RWPE1 (cell line): Measurements from ENCODE around the gene PLCB1.

Experiments
- CTCF ChIA-PET: fragments of 350-600 bp; sonication (Branson Sonifier 250); formaldehyde crosslinking; extraction: SDS; loops from one replicate; lab custom pipeline; 2021; lab: Yijun Ruan, JAX
- POLR2A ChIA-PET: fragments of 400-600 bp; formaldehyde crosslinking; extraction: SDS; loops from one replicate; lab custom pipeline; 2020; ENCODE audit warnings: antibody characterized with exemption; ENCODE audit not compliant: low non-redundant PET; lab: Yijun Ruan, JAX
- DNase-seq: peaks from one replicate; pipeline ENCODE4 v3.0.0; 2012; ENCODE audit warnings: low spot score
- H3K27ac ChIP-seq: fragments of 450-650 bp; 2 replicates; pipeline ENCODE4 v1.5.1; 2017
- TF ChIP-seq, protein P1 (sequence below): fragments of 450-650 bp; conservative IDR thresholded peaks from 2 replicates; pipeline ENCODE4 v1.5.1; 2017; ENCODE audit warnings: low read depth, mild to moderate bottlenecking

Gene PLCB1

DNA sequence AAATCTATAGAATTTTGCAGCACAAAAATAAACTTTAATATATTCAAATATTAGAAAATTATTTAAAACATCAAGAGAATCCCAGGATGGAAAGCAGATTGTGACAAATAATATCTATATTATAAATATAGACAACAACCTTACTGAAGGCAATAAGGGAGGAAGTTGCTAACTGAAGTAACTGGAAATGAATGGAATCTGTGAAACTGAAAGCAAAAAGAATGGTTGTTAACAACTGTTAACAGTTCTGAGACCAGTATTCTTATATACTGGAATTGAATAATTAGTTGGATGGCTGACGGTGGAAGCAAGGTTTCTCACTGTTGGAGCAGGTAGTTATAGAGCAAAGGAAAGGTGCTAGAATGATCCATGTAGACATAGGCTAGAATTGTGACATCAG, 220.4 kb downstream of the PLCB1 start:
- no peak overlapping the region for H3K27ac ChIP-seq
- no peak for DNase-seq
- ChIA-PET CTCF (no interaction called here), POLR2A (no interaction called here)
- TF ChIP-seq, protein P1, sequence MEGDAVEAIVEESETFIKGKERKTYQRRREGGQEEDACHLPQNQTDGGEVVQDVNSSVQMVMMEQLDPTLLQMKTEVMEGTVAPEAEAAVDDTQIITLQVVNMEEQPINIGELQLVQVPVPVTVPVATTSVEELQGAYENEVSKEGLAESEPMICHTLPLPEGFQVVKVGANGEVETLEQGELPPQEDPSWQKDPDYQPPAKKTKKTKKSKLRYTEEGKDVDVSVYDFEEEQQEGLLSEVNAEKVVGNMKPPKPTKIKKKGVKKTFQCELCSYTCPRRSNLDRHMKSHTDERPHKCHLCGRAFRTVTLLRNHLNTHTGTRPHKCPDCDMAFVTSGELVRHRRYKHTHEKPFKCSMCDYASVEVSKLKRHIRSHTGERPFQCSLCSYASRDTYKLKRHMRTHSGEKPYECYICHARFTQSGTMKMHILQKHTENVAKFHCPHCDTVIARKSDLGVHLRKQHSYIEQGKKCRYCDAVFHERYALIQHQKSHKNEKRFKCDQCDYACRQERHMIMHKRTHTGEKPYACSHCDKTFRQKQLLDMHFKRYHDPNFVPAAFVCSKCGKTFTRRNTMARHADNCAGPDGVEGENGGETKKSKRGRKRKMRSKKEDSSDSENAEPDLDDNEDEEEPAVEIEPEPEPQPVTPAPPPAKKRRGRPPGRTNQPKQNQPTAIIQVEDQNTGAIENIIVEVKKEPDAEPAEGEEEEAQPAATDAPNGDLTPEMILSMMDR, result no peak

DNA sequence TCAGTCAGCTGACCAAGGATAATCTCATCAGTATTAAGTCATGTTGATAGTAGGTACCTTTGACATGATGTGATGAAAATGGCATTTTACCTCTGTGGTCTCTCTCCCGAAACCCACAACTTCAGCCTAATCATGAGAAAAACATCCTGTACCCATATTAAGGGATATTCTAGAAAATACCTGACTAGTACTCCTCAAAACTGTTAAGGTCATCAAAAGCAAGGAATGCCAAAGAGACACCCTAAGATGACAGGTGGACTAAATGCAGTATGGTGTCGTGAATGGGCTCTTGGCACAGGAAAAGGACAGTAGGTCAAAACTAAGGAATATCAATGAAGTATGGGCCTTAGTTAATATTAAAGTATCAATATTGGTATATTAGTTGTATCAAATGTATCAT, 221.4 kb downstream of the PLCB1 start:
- TF ChIP-seq, protein P1, result no peak
- ChIA-PET CTCF (no interaction called here), POLR2A (no interaction called here)
- no peak overlapping the region for H3K27ac ChIP-seq
- DNase-seq, result no peak

DNA sequence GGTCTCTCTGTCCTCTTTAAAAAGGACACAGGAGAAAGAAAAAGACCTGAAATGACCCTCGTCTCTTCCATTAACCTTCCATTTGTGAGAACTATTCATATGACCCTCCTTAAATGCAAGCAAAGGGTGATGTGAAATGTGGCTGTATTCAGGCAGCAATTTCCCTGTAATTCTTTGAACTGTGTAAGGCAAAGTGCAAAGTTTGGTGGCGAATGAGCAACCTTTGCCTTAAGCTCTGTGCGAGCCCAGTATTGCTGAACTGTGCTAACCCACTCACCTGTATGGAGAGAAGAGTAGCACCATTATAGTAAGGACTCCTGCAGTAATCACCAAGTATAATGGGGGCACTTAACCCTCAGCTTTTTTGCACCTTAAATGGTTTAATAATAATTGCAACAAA, 223.4 kb downstream of the PLCB1 start:
- no peak overlapping the region for H3K27ac ChIP-seq
- no peak for DNase-seq
- ChIA-PET POLR2A (no interaction called here), CTCF (interaction anchor here (0.6 kb wide), 1 partner anchor 90 kb away, joined by 5 read pairs; no protein-coding TSS in a partner anchor)
- TF ChIP-seq, protein P1, result no peak

DNA sequence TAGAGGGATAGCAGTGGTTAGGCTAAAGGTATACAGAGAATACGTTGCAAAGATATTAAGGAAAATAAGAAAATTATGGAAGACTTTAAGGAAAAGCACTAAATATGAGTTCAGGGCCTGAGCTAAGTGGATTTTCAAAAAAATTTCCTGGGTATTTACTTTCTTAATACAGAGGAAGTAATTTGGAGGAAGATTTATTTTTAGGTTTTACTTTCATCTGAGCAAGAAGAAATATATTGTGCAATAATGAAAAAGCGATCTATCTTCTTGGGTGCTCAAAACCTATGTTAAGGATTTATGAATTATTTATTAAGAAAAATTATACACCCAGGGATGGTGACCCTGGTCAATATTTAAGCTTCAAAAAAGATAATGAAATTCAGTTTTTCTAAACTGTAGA, 224.7 kb downstream of the PLCB1 start:
- TF ChIP-seq, protein P1, result no peak
- CTCF ChIA-PET, result no interaction called here
- POLR2A ChIA-PET, result no interaction called here

DNA sequence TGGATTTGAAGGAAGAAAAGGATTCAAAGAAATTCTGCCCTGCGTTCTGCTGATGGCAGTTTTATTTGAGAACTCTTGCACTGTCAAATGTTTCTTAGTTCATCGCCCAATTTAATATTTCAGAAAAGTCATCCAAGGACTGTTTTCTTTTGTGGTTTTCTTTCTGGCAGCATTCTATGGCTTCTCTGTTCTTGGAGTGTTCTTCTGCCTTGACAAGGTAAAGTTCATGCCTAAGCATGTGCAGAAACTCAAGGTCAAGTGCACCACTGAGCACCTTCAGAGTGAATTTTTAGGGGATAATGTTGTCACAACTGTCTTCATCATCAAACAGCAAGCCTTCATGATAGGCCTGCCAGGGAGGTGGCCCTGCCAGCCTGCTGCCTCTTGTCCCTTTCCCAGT, 225.6 kb downstream of the PLCB1 start:
- ChIA-PET CTCF (no interaction called here), POLR2A (no interaction called here)
- no peak overlapping the region for H3K27ac ChIP-seq
- TF ChIP-seq, protein P1, result no peak
- DNase-seq, result no peak

More for the DNA sequence above, 224.7 kb downstream of the PLCB1 start:
- no peak for DNase-seq
- H3K27ac ChIP-seq, result no peak overlapping the region

DNA sequence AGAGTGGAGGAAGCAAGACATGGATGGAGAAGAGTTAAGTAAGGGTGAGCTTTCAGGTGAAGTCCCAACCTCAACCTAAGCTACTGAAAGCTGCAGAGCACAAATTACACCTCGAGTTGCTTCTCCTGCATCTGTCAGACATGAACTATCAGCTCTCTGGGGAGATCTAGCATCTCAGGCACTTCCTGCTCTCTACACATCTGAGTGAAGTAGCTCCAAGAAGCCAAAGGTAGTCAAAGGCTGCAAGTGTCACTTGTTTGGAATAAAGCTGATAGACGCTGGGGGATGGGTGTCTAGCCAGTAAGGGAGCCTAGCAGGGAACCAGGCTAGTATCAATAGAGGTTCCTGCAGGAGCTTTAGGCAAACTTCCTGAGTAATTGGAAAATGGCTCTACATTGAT, 228.0 kb downstream of the PLCB1 start:
- DNase-seq, result no peak

More for the DNA sequence above, 228.0 kb downstream of the PLCB1 start:
- ChIA-PET CTCF (interaction anchor here (0.6 kb wide), 2 partner anchors 26 to 100 kb away, joined by 6 to 7 read pairs; no protein-coding TSS in a partner anchor), POLR2A (no interaction called here)
- TF ChIP-seq, protein P1, result no peak
- no peak overlapping the region for H3K27ac ChIP-seq
